K562 (cell line): ENCODE data around the gene SIRT5. TPM values are rescaled to one million over a fixed set of nuclear protein-coding genes. Genes with fewer than 3 reads are reported as not detected.
A peak's percentile ranks its signal among the peaks of the same experiment; 100 is the strongest.

ENCODE experiments used
- ATAC-seq: fragments of 200-7000 bp; cut with Tn5 transposase; 3 replicates; pipeline ENCODE4 v1.9.1; 2020; ENCODE audit warnings: moderate library complexity
- BruUV-seq: library from RNA; stranded (reverse); fragments of 400-500 nt; replicated peaks from 2 replicates; lab custom pipeline; 2021; lab: Mats Ljungman, UMichigan
- CTCF ChIA-PET: fragments of 300-600 bp; formaldehyde crosslinking; extraction: SDS; loops from one replicate; lab custom pipeline; 2021; ENCODE audit warnings: low intra/inter-chr PET ratio; lab: Yijun Ruan, JAX
- POLR2A ChIA-PET: fragments of 300-600, 350-650 bp; sonication (Branson Sonifier 250); formaldehyde crosslinking; extraction: SDS; loops from one replicate; lab custom pipeline; 2021; ENCODE audit warnings: antibody characterized with exemption, inconsistent platforms; lab: Yijun Ruan, JAX
- DNase-seq, 4 experiments: peaks; one replicate each; pipeline versions ENCODE4 v3.0.0 to v3.0.0-alpha.2; 2011 to 2018; ENCODE audit warnings: low spot score in 3 of 4, mixed read lengths in 3 of 4; ENCODE audit errors: extremely low read depth in 1 of 4
- FAIRE-seq: peaks from 2 replicates; lab custom pipeline; 2011; peaks lifted over from hg19 to GRCh38; lab: Jason Lieb, UNC
- H2AFZ ChIP-seq: 2 replicates; pipeline ENCODE4 v1.6.0; 2011; ENCODE audit warnings: low read depth, low read length, control low read depth, inconsistent platforms
- H3K27ac ChIP-seq: fragments of 200-600 bp; 3 replicates; pipeline ENCODE4 v1.8.0; 2011; ENCODE audit warnings: low read depth, mild to moderate bottlenecking, control low read depth, inconsistent platforms, low read length, moderate library complexity, mixed read lengths; ENCODE audit errors: extremely low read depth
- H3K27me3 ChIP-seq, 2 experiments: fragments of 300-600 bp in 1 of 2; 2 replicates in 1 of 2; 3 replicates in 1 of 2; pipeline versions ENCODE4 v1.6.0 to v1.8.0; 2011; ENCODE audit warnings: inconsistent platforms in 2 of 2, low read length in 2 of 2, mild to moderate bottlenecking in 1 of 2, mixed read lengths in 1 of 2, moderate library complexity in 1 of 2; ENCODE audit not compliant: control insufficient read depth in 2 of 2, insufficient read depth in 2 of 2
- H3K36me3 ChIP-seq: fragments of 300-600 bp; 3 replicates; pipeline ENCODE4 v1.8.0; 2011; ENCODE audit warnings: mild to moderate bottlenecking, low read length, inconsistent platforms; ENCODE audit not compliant: control insufficient read depth, insufficient read depth
- H3K4me1 ChIP-seq, 2 experiments: fragments of 200-600 bp in 1 of 2; replicated peaks in 1 of 2; 2 replicates in 1 of 2; 3 replicates in 1 of 2; pipeline versions ENCODE4 v1.5.1 to v1.8.0; 2011; ENCODE audit warnings: inconsistent platforms in 2 of 2, low read length in 2 of 2, mild to moderate bottlenecking in 1 of 2, mixed read lengths in 1 of 2, moderate library complexity in 1 of 2; ENCODE audit not compliant: control insufficient read depth in 2 of 2, insufficient read depth in 2 of 2
- H3K4me2 ChIP-seq: 2 replicates; pipeline ENCODE4 v1.6.1; 2011; ENCODE audit warnings: low read length, control low read depth, inconsistent platforms, mixed read lengths; ENCODE audit not compliant: insufficient read depth
- H3K4me3 ChIP-seq: fragments of 200-600 bp; sonication (generic), shearing (Covaris generic); 2 replicates; pipeline ENCODE4 v1.5.1; 2016; ENCODE audit warnings: control low read depth, inconsistent platforms
- H3K79me2 ChIP-seq: fragments of 200-600 bp; 3 replicates; pipeline ENCODE4 v1.8.0; 2011; ENCODE audit warnings: low read length, inconsistent platforms; ENCODE audit not compliant: control insufficient read depth, insufficient read depth
- H3K9ac ChIP-seq, 2 experiments: 2 replicates each; pipeline versions ENCODE4 v1.6.0 to v1.6.1; 2011; ENCODE audit warnings: low read depth in 2 of 2, low read length in 2 of 2, control low read depth in 1 of 2, inconsistent platforms in 1 of 2, mild to moderate bottlenecking in 1 of 2, mixed read lengths in 1 of 2; ENCODE audit not compliant: insufficient read depth in 1 of 2
- H3K9me1 ChIP-seq: one replicate; pipeline ENCODE4 v1.6.0; 2011; ENCODE audit warnings: inconsistent platforms, mild to moderate bottlenecking, low read length, moderate library complexity; ENCODE audit not compliant: control insufficient read depth, insufficient read depth
- H3K9me3 ChIP-seq: replicated peaks from 2 replicates; pipeline ENCODE4 v1.5.1; 2011; ENCODE audit warnings: low read depth, low read length, inconsistent platforms; ENCODE audit not compliant: control insufficient read depth, insufficient read depth
- H4K20me1 ChIP-seq: replicated peaks from 2 replicates; pipeline ENCODE4 v1.6.1; 2011; ENCODE audit warnings: low read length, inconsistent platforms, mixed read lengths; ENCODE audit not compliant: control insufficient read depth, insufficient read depth
- ATF3 ChIP-seq, 2 experiments: fragments of 450-650 bp in 1 of 2; sonication (generic) in 1 of 2; formaldehyde crosslinking in 1 of 2; IDR thresholded peaks in 1 of 2; conservative IDR thresholded peaks in 1 of 2; 2 replicates each; pipeline versions ENCODE4 v1.6.1 to v1.8.1; 2016 to 2023; ENCODE audit warnings: mild to moderate bottlenecking in 2 of 2, moderate library complexity in 2 of 2, inconsistent platforms in 1 of 2, missing genetic modification reagents in 1 of 2
- EHMT2 ChIP-seq: fragments of 450-650 bp; IDR thresholded peaks from 2 replicates; pipeline ENCODE4 v1.6.1; 2018; ENCODE audit warnings: antibody characterized with exemption
- ETV5 ChIP-seq: sonication (generic); formaldehyde crosslinking; IDR thresholded peaks from 2 replicates; pipeline ENCODE4 v1.4.0; 2020; ENCODE audit warnings: low read depth, mild to moderate bottlenecking, missing genetic modification reagents
- FIP1L1 ChIP-seq: fragments of 200-400 bp; formaldehyde crosslinking; IDR thresholded peaks from 2 replicates; pipeline ENCODE4 v1.6.1; 2018; ENCODE audit warnings: mild to moderate bottlenecking, low read depth, low read length; ENCODE audit not compliant: poor library complexity, severe bottlenecking
- FOS ChIP-seq: IDR thresholded peaks from 3 replicates; pipeline ENCODE4 v1.6.1; 2011; ENCODE audit not compliant: insufficient read length; ENCODE audit errors: extremely low read depth
- MAZ ChIP-seq, 2 experiments: fragments of 450-650 bp in 1 of 2; sonication (generic) in 1 of 2; formaldehyde crosslinking; IDR thresholded peaks in 1 of 2; conservative IDR thresholded peaks in 1 of 2; 2 replicates each; pipeline versions ENCODE4 v1.4.0 to v1.5.0; 2020; ENCODE audit warnings: mild to moderate bottlenecking in 1 of 2, missing genetic modification reagents in 1 of 2
- MEF2A ChIP-seq: IDR thresholded peaks from 2 replicates; pipeline ENCODE4 v1.6.1; 2011; ENCODE audit warnings: low read depth, mild to moderate bottlenecking, low read length, moderate library complexity; ENCODE audit not compliant: control insufficient read depth
- MEF2D ChIP-seq: conservative IDR thresholded peaks from 2 replicates; pipeline ENCODE4 v1.6.1; 2016; ENCODE audit warnings: low read depth, missing genetic modification characterization, missing compliant biosample characterization
- NR2C1 ChIP-seq, 2 experiments: fragments of 450-650 bp; IDR thresholded peaks; 2 replicates each; pipeline ENCODE4 v1.6.1; 2017; ENCODE audit warnings: mild to moderate bottlenecking in 2 of 2, antibody characterized with exemption in 1 of 2, inconsistent platforms in 1 of 2, missing compliant biosample characterization in 1 of 2, missing genetic modification characterization in 1 of 2
- POLR2H ChIP-seq: IDR thresholded peaks from 2 replicates; pipeline ENCODE4 v1.6.1; 2016; ENCODE audit warnings: missing genetic modification characterization, low read depth, mild to moderate bottlenecking, control low read depth, missing compliant biosample characterization, moderate library complexity
- WGBS: fragments of 100-300 bp; shearing (Covaris generic); methylation state at CpG from one replicate; pipeline ENCODE4 v1.1.6; 2016; ENCODE audit warnings: low coverage, mixed read lengths; ENCODE audit not compliant: insufficient coverage; ENCODE audit errors: missing lambda C conversion rate; 5-methylcytosine and 5-hydroxymethylcytosine counted together
- in situ Hi-C: fragments of 300-500 bp; cut with MboI; formaldehyde crosslinking; loops from 4 replicates; pipeline ENCODE4 v1.15.0; 2018; ENCODE audit warnings: inconsistent platforms, mixed read lengths
- intact Hi-C: fragments of 100-400 bp; cut with micrococcal nuclease; formaldehyde crosslinking; loops from 2 replicates; pipeline ENCODE4 v1.14.2; 2022
- polyA plus RNA-seq, 8 experiments: library from polyadenylated mRNA; depleted of rRNA in 4 of 8; stranded (reverse) in 5 of 8; unstranded in 3 of 8; fragments of >200 nt; fragmentation: Nextera tagmentation in 2 of 8; fragmentation: Illumina TruSeq in 1 of 8; extraction: Ambion mirVana in 2 of 8; extraction: Trizol in 1 of 8; gene quantifications; 2 replicates each; pipeline versions ENCODE4 v1.2.1 to v1.2.3, GENCODE V29; 2011 to 2014; ENCODE audit warnings: inconsistent platforms in 1 of 8, missing spikeins in 1 of 8
- total RNA-seq, 7 experiments: library from RNA; depleted of rRNA in 6 of 7; stranded (reverse); fragments of >200 nt in 6 of 7; fragmentation: Illumina TruSeq in 2 of 7; extraction: Trizol in 2 of 7; gene quantifications; 2 replicates each; pipeline versions ENCODE4 v1.2.1 to v1.2.3, GENCODE V29; 2011 to 2021; ENCODE audit warnings: low replicate concordance in 1 of 7

Gene SIRT5
- total and polyA plus RNA-seq, 9 of the 15 experiments (the other 6 are each of a cell fraction or from before 2014, with no cell fraction given): 2.1 to 15.7 (median 11.4) TPM

- Histone ChIP-seq H4K20me1 (no peaks in the 10 kb centered on the region), H3K9me1 (no peaks in the 10 kb centered on the region), H3K79me2 (no peaks in the 10 kb centered on the region), H3K36me3 (peaks cover 13% of the 10 kb centered on the region), H2AFZ (no peak overlapping the region), H3K9ac (no peak overlapping the region), H3K9me3 (no peaks in the 10 kb centered on the region), H3K27me3 (no peaks in the 10 kb centered on the region), H3K4me3 (no peak overlapping the region), H3K27ac (no peak overlapping the region), H3K4me2 (no peak overlapping the region), H3K4me1 (peaks cover 0 to 2% of the 10 kb centered on the region in 2 experiments; a peak in 2 of 5 replicates)
- WGBS: 84% methylated on average over 4 of the region's 4 CpGs
- DNase-seq (no peak), ATAC-seq (no peak), FAIRE-seq (no peak)
- ChIA-PET POLR2A (interaction anchor here (1.9 to 3.8 kb wide), 2 partner anchors 10 kb away, joined by 6 to 31 read pairs; partner anchors contain the start of gene NOL7), CTCF (interaction anchor here (0.6 kb wide), 1 partner anchor 1950 kb away, joined by 3 read pairs; no protein-coding TSS in a partner anchor)
- TF ChIP-seq NR2C1 (IDR thresholded peaks at IDR 0.05): no peak
- TF ChIP-seq NR2C1 (tag; IDR thresholded peaks at IDR 0.05): no peak
- no peak for TF ChIP-seq POLR2H (tag)
- TF ChIP-seq FIP1L1: no peak
- TF ChIP-seq FOS: no peak
- no peak for TF ChIP-seq EHMT2
- in situ Hi-C loops (no loop called here), intact Hi-C loops (no loop called here)
- BruUV-seq: no TSS peak
These were observed 31.2 kb downstream of the SIRT5 start for GRCh38 chr6:13605634-13606033.

- peak in 2 of 4 experiments; percentile 39 to 59 for DNase-seq
- H2AFZ ChIP-seq: peak overlapping the region; percentile 84
- peaks cover 37% of the 10 kb centered on the region for H3K79me2 ChIP-seq
- ChIA-PET CTCF (no interaction called here), POLR2A (interaction anchor here (0.6 kb wide), 1 partner anchor 8 kb away, joined by 4 read pairs; no protein-coding TSS in a partner anchor)
- H3K9me1 ChIP-seq: no peaks in the 10 kb centered on the region
- 0 out of 2 replicates have a peak, but pooled peaks cover 8% of the 10 kb centered on the region for H4K20me1 ChIP-seq
- TF ChIP-seq ETV5 (CRISPR knock-in tag): no peak
- TF ChIP-seq ATF3 (IDR thresholded peaks at IDR 0.05): no peak
- peak; percentile 38; the same call in 1 of the 2 replicates for TF ChIP-seq ATF3 (CRISPR knock-in tag; conservative IDR thresholded peaks at IDR 0.05)
- TF ChIP-seq MAZ (CRISPR knock-in tag; conservative IDR thresholded peaks at IDR 0.05 in 1 of 2, IDR thresholded peaks at IDR 0.05 in 1 of 2): peak in 1 of 2 experiments; percentile 29; a peak in 1 of 4 replicates
- TF ChIP-seq MEF2A: peak; percentile 93
- TF ChIP-seq MEF2D (tag): peak; percentile 76
- H3K27me3 ChIP-seq: no peaks in the 10 kb centered on the region
- H3K27ac ChIP-seq: peak overlapping the region; percentile 66
- H3K9me3 ChIP-seq: no peaks in the 10 kb centered on the region
- H3K4me2 ChIP-seq: peak overlapping the region; percentile 61
- FAIRE-seq: no peak
- H3K9ac ChIP-seq: peak overlapping the region in 1 of 2 experiments; percentile 60; a peak in 2 of 4 replicates
- BruUV-seq: no TSS peak
- peaks cover 11 to 22% of the 10 kb centered on the region in 2 experiments for H3K4me1 ChIP-seq
- WGBS: 14% methylated on average over 4 of the region's 4 CpGs
- ATAC-seq: no peak
- H3K36me3 ChIP-seq: peaks cover 14% of the 10 kb centered on the region; the same call in 2 of the 3 replicates
- no peak overlapping the region; the same call in 1 of the 2 replicates for H3K4me3 ChIP-seq
- in situ Hi-C loops: no loop called here
- intact Hi-C loops: no loop called here
These were observed 37.3 kb downstream of the SIRT5 start for GRCh38 chr6:13611715-13612114.
